Activated CD4-positive, alpha-beta T cell treated with anti-CD3 and anti-CD28 coated beads, Interleukin-2, amount 50 U/mL, for 48 hours (primary cell): ENCODE results near the gene MOB3C.

Experiments
- DNase-seq, 2 experiments: peaks; one replicate each; pipeline ENCODE4 v3.0.0-alpha.2; 2020

MOB3C gene

DNA sequence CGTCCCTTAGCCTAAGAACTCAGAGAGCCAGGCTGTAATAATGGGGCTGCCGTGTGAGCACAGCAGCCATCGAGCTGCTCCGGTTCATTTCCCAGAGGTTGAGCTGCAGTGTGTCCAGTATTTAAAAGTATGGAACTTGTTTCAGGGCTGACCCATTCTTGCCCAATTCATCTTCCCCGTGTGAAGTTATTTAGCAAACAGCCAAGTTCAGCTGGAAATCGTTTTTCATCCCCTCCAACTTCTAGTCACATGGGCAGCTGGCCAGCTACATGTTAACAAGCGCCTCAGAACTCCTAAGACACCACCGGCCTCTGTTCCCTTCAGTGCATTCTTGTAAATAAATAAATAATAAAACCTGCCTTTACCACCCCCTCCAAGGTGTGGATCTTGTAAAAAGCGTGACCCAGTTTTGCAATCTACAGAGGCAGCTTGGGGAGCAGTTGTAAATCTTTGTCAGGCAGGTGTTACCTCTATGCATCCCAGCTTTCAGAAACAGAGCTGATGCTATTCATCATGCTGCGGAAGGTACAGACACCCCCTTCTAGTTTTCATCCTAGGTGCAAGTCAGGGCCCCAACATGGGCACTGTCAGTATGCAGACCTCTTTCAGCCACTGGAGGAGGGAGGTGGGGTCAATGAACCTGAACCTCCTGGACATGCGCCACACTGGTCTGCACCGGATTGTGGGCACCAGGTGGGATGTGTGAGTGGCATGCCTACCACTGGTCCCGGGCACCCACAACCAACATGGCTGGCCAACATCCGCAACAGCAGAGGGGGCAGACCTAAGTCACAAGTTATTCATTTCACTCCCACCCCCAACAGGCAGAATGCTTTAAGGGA, 46.5 kb downstream of the MOB3C start:
- no peak for DNase-seq

GRCh38 chr1:46569116-46569515, 47.5 kb downstream of the MOB3C start:
- DNase-seq = no peak

- no peak for DNase-seq
Observed at GRCh38 chr1:46568461-46568891, 48.1 kb downstream of the MOB3C start.

DNA sequence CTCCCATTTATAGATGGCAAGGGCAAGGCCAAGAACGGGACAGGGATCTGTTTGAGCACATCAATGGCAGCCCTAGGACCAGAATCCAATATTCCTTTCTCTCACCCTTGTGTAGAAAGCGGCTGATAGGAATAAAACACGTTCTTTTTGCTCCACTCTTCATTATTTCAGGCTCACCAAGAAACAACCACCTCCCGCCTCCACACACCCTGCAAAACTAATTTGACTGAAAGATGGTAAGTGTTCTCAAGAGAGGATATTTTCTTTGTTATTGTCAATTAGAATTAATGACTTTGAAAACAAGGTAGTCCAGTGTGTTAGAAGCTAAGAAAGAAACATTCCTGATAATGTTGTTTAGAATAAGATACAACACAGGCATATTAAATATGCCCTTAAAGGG, 53.3 kb downstream of the MOB3C start:
- DNase-seq = no peak

- no peak for DNase-seq
Observed at GRCh38 chr1:46562498-46562897, 54.1 kb downstream of the MOB3C start.

DNA sequence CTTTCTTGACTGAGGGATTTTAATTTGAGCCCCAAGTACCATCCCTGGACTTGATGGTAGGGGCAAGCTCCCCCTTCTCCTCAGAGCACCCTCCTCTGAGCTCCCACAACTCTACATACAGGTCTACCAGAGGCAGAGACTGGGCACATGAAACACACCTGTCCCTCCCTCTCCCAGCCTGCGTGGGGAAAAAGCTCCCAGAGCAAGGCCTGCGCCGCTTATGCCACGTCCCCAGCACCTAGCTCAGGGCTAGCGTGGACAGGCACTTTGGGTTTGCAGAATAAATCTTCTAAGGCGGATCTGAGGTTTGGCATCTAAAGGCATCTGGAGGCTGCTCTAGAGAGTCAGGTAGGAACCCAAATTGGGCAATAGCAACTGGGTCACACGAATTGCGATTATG, 57.6 kb downstream of the MOB3C start:
- DNase-seq = no peak

DNA sequence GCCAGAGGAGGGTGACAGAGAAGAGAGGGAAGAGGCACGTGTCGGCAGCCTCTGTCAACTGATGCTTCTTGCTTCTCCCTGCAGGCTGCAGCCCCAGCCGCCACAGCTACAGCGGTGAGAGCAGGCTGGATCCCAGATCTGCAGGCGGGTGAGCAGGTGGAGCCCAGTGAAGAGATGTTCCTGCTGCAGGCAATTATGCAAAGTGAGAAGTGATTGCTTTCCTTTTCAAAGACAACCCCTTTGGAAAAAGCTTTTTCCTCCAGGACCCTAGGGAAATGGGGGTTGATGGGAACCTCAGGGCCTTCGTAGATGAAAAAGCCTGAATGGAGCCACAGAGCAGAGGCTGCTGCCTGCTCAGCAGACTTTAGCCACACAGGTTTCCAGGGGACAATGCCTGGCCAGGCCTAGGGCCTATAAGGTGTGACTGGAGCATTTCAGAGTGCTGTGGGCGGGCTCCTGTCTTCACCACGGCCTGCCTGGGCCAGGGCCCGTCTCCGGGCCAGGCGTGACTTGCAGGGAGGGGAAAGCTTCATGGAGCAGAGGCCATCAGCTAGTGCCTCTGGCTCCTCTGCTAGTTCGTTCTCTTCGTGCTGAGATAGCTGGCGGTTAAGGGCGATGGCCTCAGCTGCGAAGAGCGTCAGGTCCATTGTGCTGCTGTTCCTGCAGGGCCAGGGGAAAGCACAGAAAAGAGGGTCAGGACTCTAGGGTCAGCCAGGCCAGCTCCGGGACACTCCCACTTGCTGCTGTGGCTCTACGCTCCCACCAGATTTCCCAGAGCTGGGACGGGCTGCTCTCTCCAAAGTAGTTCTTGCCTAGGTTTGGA, 58.3 kb downstream of the MOB3C start:
- no peak for DNase-seq
